Measurements from ENCODE around the gene RND1.

- TF ChIP-seq CTCF (IDR thresholded peaks at IDR 0.05) (no peak), RAD21 (IDR thresholded peaks at IDR 0.05; ENCODE audit: low read length) (no peak), TAF1 (IDR thresholded peaks at IDR 0.05; ENCODE audit: borderline replicate concordance, low read depth, low read length) (no peak), EZH2phosphoT487 (IDR thresholded peaks at IDR 0.05; ENCODE audit: borderline replicate concordance, low read depth) (no peak), NRF1 (IDR thresholded peaks at IDR 0.05; ENCODE audit: low read depth, low read length) (no peak), SMC3 (IDR thresholded peaks at IDR 0.05; ENCODE audit: low read depth, low read length) (no peak), POLR2AphosphoS5 (IDR thresholded peaks at IDR 0.05; ENCODE audit: low read depth, low read length) (no peak), JUND (IDR thresholded peaks at IDR 0.05) (no peak), NFIC (IDR thresholded peaks at IDR 0.05; ENCODE audit: borderline replicate concordance) (no peak), SIN3A (IDR thresholded peaks at IDR 0.05; ENCODE audit: borderline replicate concordance, low read depth, low read length) (no peak), PBX3 (IDR thresholded peaks at IDR 0.05) (no peak)
Measured at GRCh38 chr12:48822139-48822538, 43.5 kb downstream of the RND1 start.

Measured in SK-N-SH (cell line).